GM23338 (cell line): ENCODE data around the gene ALKBH8.

Experiments
- CTCF ChIP-seq, 2 experiments: fragments of 200-600 bp in 1 of 2; sonication (generic) in 1 of 2; conservative IDR thresholded peaks; 2 replicates each; pipeline versions ENCODE4 v1.5.1 to v1.6.1; 2016 to 2017; ENCODE audit warnings: antibody characterized with exemption in 2 of 2, low read depth in 2 of 2, mild to moderate bottlenecking in 2 of 2, moderate library complexity in 1 of 2
- ETS1 ChIP-seq: IDR thresholded peaks from 2 replicates; pipeline ENCODE4 v1.6.1; 2016; ENCODE audit warnings: antibody characterized with exemption
- EZH2 ChIP-seq: fragments of 200-600 bp; sonication (generic); IDR thresholded peaks from one replicate; pipeline ENCODE4 v1.8.0; 2017; ENCODE audit warnings: antibody characterized with exemption, mild to moderate bottlenecking, low read depth; ENCODE audit not compliant: unreplicated experiment
- EZH2phosphoT487 ChIP-seq: fragments of 200-600 bp; sonication (generic); IDR thresholded peaks from one replicate; pipeline ENCODE4 v1.8.1; 2018; ENCODE audit warnings: antibody characterized with exemption; ENCODE audit not compliant: unreplicated experiment
- POLR2AphosphoS5 ChIP-seq: IDR thresholded peaks from 2 replicates; pipeline ENCODE4 v1.6.1; 2016; ENCODE audit warnings: antibody characterized with exemption, low read depth
- REST ChIP-seq: IDR thresholded peaks from one replicate; pipeline ENCODE4 v1.6.1; 2018; ENCODE audit warnings: antibody characterized with exemption; ENCODE audit not compliant: unreplicated experiment
- STAT1 ChIP-seq: IDR thresholded peaks from one replicate; pipeline ENCODE4 v1.6.1; 2016; ENCODE audit warnings: antibody characterized with exemption; ENCODE audit not compliant: unreplicated experiment
- ZNF331 ChIP-seq: fragments of 250-450 bp; sonication (Bioruptor Pico); IDR thresholded peaks from 2 replicates; pipeline ENCODE4 v1.5.0; 2020; ENCODE audit warnings: low read depth, mild to moderate bottlenecking, moderate library complexity

GRCh38 chr11:107545101-107545514, 20.4 kb downstream of the ALKBH8 start:
- TF ChIP-seq CTCF (conservative IDR thresholded peaks at IDR 0.05; ENCODE audit: low read depth in 2 of 2) (no peak), POLR2AphosphoS5 (no peak), REST (no peak), EZH2phosphoT487 (no peak), ZNF331 (CRISPR knock-in tag) (no peak), EZH2 (no peak), ETS1 (no peak), STAT1 (no peak)
